Liver (tissue), 3 donors: ENCODE measurements around the gene IFNAR2.

ENCODE experiments used
- ATF3 ChIP-seq: IDR thresholded peaks from 2 replicates; pipeline ENCODE4 v1.6.1; 2016; ENCODE audit warnings: antibody characterized with exemption
- CTCF ChIP-seq: fragments of 150-350 bp; IDR thresholded peaks from 2 replicates; pipeline ENCODE4 v1.5.1; 2017; ENCODE audit warnings: improper control_type of control experiment, low read depth, low read length; ENCODE audit not compliant: missing input control
- NR2F2 ChIP-seq: IDR thresholded peaks from 2 replicates; pipeline ENCODE4 v1.6.1; 2016; ENCODE audit warnings: antibody characterized with exemption
- RAD21 ChIP-seq, 2 donors: IDR thresholded peaks; 2 replicates each; pipeline ENCODE4 v1.6.1; 2016; ENCODE audit warnings: antibody characterized with exemption in 2 of 2, mild to moderate bottlenecking in 2 of 2
- REST ChIP-seq: IDR thresholded peaks from 2 replicates; pipeline ENCODE4 v1.6.1; 2016; ENCODE audit warnings: antibody characterized with exemption, mild to moderate bottlenecking
- RXRA ChIP-seq, 2 donors: IDR thresholded peaks; 2 replicates each; pipeline ENCODE4 v1.6.1; 2017 to 2018; ENCODE audit warnings: antibody characterized with exemption in 2 of 2, mild to moderate bottlenecking in 1 of 2
- TAF1 ChIP-seq: conservative IDR thresholded peaks from 2 replicates; pipeline ENCODE4 v1.6.1; 2016; ENCODE audit warnings: antibody characterized with exemption, mild to moderate bottlenecking
- donor health status: healthy.
- donor health status: healthy.

- TF ChIP-seq ATF3 (no peak), CTCF (no peak), RXRA (IDR thresholded peaks at IDR 0.05) (no peak), TAF1 (no peak), RAD21 (IDR thresholded peaks at IDR 0.05) (no peak), NR2F2 (no peak), REST (no peak)
These were observed 1.3 kb upstream of the IFNAR2 start for GRCh38 chr21:33228455-33228854.
